Left kidney (tissue), 2 donors: ENCODE results near the gene TBC1D21. TPM values are rescaled to one million over a fixed set of nuclear protein-coding genes. Genes with fewer than 3 reads are reported as not detected.

Experiments used
- DNase-seq: peaks from one replicate; pipeline ENCODE4 v3.0.0-alpha.2; 2013
- polyA plus RNA-seq: library from polyadenylated mRNA; unstranded; fragments of 120-200 nt; gene quantifications from one replicate; pipeline ENCODE4 v1.2.1, GENCODE V29; 2013; ENCODE audit not compliant: insufficient read length

TBC1D21 gene
- polyA plus RNA-seq, 1 donor, result not detected

DNA sequence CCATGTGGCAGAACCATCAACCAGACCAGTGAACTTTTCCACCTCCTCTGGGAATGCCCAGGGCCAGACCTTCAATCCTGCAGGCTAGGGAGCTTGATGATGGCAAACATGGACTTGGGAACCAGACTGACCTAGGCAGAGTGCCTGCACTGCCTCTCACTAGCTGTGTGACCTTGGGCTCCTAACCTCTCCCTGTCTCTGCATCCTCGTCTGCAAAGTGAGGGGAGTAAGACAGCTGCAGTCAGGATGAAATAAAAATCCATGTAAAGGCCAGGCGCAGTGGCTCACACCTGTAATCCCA lies 35.4 kb downstream of the TBC1D21 start:
- DNase-seq, result no peak

DNA sequence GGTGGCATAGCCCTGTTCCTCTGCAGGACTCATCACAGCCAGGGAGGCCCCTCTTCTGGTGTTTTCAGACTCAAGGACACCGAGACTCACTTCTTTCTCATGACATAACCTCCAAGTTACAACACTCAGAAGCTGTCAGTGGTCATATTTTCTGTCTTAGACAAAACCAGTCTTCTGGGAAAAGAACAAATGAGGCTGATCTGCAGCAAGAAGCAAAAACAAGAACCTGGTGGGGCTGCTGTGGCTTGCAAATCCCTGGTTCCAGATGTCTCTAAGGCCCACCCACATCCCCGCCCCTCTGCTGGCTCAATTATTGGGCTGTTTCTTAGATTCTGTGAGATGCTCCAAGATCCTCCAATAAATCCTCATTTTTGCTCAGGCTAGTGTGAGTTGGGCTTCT lies 36.3 kb downstream of the TBC1D21 start:
- no peak for DNase-seq

DNA sequence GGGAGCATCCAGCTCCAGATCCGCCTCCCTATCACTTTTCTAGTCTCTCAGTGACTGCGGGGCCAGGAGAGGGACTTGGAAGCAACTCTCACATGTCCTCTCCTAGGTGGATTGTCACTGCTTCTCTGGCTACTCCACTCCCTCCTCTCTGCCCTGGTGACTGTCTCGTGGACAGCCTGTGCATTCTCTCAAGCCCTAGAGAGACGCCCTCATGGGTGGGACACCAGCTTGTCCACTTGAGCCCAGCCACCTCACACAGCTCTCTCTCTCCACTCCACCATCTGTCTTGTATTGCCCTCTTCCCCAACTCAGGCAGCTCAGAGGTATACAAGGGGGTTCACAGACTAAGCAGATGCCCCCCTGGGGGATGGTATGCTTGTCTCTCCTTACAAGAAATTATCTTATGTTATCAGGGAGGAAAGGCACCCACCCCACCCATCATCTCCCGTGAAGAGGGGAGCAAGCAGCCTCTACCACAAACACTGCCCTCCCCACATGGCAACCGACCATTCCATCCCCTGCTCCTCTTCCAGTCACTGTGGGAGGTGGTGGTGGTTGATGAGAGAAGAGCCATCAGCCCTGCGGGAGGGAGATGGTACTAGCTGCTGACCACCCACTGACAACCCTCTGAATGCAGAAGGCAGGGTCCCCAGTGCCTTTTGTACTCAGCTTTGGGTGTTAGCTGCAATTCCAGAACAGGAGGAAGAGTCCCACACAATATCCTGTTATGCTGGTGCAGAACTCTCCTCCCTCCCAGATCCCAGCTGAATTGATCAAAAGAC lies 37.3 kb downstream of the TBC1D21 start:
- DNase-seq, result no peak

DNA sequence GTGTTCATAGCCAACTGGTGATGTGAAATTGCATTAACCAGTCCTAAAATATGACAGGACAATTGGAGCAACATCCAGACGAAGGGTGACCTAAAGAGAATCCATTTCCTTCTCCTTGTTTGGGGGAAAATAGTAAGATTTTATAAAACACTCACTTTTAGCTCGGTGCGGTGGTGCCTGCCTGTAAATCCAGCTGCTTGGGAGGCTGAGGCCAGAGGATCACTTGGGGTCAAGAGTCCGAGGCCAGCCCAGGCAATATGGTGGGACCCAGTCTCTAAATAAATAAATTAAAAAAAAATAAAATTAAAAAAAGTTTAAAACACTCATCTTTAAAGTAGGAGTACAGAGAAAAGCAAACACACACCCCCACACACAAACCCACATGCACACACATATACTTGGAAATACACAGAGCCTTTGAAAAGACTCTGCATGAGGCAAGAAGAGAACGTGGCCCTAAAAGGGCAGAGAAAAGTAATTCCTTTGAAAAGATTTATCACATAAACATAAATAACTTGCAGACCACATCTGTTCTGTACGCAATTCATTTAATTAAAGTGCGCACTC lies 38.7 kb downstream of the TBC1D21 start:
- DNase-seq, result no peak

DNA sequence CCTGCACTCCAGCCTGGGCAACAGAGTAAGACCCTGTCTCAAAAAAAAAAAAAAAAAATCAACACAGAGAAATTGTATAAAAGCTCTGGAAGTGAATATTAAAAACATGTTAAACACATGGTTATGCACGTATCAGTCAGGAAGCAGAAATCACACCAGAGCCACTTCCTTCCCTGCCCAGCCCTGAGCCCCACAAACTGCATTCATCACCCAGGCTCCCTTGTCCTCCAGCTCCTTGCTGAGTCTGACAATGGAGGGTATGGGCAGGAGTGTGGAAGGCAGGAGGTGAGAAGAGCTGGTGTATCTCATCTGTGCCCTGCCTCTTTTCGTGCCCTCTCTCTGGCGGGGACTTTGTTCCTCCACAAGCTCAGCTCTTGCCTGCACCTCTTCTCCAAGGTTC lies 40.8 kb downstream of the TBC1D21 start:
- no peak for DNase-seq

DNA sequence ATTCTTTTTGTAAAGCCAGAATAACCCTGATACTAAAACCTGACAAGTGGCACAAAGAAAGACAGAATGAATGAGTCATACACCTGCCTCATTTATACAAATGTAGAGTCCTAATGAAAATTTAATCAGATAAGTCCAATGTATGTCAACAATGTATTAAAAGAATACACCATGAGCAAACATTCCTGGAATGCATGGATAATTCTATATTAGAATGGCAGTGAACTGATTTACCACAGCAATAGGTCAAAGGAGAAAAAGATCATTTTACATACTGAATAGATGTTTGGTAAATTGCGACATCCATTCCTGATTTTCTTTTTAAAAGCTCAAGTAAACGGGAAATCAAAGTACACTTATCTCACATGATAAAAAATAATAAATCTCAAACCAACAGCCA lies 41.7 kb downstream of the TBC1D21 start:
- DNase-seq, result no peak

DNA sequence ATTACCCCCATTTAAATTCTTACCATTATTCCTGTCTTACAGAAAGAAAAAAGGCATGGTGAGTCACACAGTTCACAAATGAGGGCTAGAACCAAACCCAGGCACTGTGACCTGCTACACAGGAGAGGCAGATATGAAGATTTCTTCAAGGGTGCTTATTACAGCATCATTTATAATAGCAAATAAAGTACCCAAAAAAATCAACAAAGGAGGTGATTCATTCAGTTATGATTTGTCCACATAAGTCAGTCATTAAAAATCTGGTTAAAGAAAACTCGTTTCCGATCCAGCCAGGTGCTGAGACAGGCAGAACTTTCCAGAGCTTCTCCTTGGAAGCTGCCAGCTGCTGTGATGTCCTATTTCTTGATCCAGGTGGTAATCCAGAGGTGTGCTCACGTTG lies 45.4 kb downstream of the TBC1D21 start:
- DNase-seq, result no peak

DNA sequence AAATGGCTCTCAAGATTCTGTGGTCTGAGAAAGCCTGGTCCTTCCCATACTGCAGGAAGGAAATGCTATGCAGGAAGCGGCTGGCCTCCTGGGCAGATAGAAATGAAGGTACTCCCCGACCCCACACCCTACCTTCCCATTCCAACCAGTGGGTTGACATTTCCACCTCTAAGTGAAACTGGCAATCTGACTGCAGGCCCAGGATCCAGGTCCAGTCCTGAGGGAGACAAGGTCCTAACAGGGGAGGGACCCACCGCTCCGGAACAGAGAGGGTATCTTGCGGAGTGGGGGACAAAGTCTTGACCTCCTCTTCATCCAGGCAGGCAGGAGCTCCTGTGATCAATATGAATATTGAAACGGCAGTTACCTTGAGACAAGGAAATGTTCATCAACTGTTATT lies 46.3 kb downstream of the TBC1D21 start:
- DNase-seq, result no peak

DNA sequence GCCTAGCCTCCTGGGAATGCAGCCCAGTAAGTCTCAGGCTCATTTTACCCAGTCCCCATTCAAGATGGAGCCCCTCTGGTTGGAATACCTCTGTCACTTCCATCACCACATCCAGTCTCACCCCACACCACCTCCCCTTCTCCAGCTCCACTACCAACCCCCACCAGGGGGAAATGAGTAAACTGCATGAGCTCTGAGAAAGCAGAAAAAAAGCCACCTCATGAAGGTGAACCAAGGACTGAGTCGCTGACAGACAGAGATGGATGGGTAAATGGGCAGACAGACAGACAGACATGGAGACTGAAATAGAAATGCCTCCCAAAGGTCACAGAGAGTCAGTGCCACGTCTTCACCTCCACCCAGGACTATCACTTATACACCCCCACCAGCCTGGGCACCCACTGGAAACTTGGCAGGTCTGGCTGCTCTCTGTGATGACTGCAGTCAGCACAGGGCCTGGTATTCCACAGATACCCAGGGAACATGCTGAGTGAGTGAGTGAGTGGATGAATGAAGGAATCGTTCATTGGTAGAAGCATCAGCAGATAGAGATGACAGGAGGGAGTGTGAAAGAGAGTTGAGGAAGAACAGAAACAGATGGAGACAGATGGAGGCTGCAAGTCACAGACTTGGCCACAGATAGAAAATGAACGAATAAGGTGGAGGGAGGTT lies 48.0 kb downstream of the TBC1D21 start:
- DNase-seq, result no peak

DNA sequence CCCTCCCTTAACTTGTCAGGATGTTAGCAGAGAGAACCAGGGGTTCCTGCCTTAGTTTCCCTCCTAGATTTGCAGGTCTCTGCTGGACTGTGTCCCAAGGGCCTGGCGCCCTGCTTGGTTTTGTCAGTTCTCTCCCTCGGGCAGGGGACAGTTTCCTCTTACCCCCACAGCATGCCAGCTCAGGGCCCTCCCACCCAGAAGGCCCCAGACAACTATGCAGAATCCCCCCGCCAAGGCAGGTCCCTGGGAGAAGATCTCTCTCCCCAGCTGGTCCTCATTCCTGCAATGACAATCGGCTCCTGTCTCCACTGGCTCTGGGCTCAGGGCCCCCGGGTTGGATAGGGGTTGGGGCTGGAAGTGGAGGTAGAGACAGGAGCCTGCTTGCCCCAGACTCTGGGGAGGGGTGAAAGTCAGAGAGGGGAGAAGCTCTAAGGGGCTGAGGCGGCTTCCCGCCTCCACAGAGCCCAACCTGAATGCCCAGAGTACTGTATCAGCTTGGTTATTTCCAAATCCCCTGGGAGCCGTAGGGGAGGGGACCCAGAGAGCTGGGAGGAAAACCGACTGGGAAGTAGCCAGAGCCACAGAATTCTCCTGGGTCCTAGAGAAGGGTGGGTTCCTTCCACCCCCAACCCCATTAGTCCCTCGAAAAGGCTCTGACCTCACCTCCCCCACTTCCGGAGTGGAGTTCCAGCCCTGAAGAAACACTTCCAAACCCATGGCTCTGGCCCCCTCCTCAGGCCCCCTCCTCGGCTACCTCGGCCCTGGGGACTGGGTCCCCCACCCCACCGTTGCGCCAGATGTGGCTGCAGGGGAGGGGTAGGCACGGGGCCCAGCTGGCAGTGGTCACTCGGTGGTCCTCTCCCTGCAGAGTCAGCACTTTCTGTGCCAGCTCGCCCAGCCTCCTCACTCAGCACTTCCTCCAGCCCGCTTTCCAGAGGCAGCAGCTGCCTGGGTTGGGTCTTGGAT lies 49.1 kb downstream of the TBC1D21 start:
- peak; percentile 63 for DNase-seq

DNA sequence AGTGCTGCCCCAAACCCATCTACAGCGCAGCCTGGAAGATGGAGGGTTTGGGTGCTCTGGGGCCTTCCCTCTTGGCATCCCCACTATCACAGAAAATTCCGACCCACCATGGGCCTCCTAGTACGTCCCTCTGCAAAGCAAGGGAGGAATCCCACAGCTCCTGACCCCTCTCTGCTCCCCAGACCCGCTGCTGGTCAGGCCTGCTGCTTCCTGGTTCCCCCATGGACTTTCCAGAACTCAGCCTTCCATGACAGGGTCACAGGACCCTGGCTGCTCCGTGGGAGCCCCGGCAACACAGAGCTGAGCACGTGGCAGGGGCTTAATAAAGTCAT lies 49.8 kb downstream of the TBC1D21 start:
- no peak for DNase-seq

DNA sequence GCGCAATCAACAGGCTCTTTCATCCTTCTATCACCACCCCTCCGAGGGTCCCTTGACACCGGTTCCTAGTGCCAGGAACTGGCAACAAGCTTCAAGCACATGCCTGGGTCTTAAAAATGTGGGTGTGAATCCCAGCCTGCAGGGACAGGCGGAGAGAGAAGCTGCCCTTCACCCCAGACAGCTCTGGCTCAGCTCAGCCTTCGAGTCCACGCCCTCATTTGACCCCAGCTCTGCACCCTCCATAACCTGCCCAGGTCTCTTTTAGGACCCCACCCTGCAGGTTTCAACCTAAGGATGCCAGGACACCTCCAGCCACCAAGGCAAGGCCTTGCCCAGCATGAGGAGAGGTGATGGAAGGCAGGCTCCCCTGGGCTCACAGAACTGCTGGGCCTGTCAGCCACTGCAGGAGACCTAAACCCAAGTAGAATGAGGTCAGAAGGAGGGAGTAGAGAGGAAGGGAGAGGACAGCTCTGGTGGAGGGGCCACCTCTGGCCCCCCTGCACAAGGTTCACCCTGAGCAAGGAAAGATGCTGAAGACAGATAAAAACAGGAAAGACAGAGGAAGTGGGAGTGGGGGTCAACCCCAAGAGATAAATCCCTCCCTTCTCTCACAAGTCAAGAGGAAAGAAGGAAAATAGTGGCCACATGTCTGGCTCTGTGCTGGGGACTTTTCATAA lies 50.3 kb downstream of the TBC1D21 start:
- no peak for DNase-seq

DNA sequence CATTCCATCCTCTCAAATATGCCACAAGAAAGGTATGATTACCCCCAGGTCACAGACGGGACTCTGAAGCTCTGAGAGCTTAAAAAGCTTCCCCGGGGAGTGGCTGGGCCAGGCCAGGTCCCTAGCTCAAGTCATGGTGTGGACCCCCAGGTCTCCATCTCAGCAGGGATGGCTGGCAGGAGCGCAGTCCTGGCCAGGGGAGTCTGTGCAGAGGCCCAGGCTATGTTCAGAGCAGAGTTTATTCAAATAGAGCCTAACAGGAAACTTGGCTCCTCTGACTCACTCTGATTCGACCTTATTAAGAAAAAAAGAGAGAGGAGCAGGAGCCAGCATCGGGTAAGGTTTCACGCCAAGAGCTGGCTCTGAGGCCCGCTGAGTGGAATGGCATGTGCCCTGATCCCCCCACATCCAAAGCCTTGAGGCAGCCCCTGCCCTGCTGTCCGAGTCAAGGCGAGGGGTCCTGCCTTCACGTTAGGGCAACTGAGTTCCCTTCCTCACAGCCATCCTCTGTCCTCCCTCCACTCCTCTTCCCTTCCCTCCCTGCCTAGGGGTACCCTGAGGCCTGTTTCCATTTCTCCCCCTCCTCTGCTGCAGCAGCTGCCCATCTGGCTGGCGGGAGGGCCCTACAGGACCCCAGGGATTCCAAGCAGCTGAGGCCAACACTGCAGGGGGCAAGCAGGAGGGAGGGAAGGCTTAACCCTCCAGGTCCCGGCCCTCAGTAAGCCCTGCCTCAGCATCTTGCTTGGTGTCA lies 51.0 kb downstream of the TBC1D21 start:
- DNase-seq, result no peak

DNA sequence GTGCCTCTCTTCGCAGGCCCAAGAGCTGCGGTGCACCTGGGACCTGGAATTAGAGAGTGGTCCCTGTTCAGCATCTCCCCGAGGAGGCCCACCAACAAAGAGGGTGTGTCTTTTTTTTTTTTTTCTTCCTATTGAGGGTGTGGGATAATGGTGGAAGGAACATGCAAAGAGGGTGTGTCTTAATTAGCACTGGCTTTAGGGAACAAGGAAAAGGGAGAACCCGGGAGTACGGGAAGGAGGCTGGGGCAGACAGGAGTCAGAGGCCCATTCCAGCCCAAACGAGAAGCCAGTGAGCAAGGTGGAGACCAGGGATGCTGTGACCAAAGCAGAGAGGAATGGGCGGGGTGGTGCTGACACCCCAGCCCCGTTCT lies 52.5 kb downstream of the TBC1D21 start:
- no peak for DNase-seq

DNA sequence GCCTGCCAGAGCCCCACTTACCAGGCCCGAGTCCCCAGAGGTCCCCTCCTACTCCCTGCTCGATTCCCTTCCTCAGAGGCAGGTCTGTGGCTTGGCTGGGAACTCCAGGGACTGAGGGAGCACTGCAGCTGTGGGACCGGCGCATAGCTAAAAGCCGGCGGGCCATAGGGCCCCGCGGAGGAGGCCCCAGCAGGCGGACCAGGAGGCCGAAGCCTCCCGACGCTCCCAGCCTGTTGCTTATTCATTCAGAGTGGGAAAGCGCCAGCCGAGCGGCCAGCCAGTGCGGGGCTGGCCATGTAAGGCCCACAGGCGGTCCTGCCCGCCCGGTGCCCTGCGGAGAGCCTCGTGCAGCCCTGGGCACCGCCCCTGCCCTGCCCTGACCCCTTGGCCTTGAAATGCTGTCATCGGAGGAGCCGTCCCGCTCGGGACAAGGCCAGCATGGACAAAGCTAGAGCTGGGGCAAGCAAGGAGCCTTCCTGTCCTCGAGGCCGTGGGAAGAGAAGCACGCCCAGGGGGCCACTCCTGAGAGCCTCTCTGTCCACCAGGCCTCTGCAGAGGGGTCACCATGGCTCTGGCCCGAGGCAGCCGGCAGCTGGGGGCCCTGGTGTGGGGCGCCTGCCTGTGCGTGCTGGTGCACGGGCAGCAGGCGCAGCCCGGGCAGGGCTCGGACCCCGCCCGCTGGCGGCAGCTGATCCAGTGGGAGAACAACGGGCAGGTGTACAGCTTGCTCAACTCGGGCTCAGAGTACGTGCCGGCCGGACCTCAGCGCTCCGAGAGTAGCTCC lies 53.0 kb downstream of the TBC1D21 start, which contains the start of gene LOXL1:
Gene LOXL1 (plus strand): TSS at position 244 of the 784 bp plus-strand sequence. CDS start 322 bp downstream, at position 566.
- DNase-seq, result peak; percentile 75

DNA sequence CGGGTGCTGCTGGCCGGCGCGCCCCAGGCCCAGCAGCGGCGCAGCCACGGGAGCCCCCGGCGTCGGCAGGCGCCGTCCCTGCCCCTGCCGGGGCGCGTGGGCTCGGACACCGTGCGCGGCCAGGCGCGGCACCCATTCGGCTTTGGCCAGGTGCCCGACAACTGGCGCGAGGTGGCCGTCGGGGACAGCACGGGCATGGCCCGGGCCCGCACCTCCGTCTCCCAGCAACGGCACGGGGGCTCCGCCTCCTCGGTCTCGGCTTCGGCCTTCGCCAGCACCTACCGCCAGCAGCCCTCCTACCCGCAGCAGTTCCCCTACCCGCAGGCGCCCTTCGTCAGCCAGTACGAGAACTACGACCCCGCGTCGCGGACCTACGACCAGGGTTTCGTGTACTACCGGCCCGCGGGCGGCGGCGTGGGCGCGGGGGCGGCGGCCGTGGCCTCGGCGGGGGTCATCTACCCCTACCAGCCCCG lies 53.7 kb downstream of the TBC1D21 start:
- DNase-seq, result peak; percentile 43

DNA sequence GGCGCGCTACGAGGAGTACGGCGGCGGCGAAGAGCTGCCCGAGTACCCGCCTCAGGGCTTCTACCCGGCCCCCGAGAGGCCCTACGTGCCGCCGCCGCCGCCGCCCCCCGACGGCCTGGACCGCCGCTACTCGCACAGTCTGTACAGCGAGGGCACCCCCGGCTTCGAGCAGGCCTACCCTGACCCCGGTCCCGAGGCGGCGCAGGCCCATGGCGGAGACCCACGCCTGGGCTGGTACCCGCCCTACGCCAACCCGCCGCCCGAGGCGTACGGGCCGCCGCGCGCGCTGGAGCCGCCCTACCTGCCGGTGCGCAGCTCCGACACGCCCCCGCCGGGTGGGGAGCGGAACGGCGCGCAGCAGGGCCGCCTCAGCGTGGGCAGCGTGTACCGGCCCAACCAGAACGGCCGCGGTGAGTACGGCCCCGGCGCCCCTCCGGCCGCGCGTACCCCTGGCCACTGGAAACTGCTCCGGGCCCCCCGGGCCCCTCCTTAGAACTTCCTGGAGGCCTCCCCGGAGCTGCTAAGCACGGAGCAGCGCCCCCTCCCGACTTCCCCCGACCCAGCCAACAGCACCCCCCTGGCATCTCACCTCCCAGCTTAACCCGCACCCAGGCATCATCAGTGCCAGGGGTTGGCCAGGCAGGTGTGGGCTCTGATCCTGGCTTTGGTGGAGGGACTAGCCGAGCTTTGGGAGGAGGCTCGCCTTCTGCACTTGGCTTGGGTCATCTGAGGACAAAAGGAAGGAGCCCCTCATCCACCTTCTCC lies 54.3 kb downstream of the TBC1D21 start:
- peak; percentile 57 for DNase-seq

DNA sequence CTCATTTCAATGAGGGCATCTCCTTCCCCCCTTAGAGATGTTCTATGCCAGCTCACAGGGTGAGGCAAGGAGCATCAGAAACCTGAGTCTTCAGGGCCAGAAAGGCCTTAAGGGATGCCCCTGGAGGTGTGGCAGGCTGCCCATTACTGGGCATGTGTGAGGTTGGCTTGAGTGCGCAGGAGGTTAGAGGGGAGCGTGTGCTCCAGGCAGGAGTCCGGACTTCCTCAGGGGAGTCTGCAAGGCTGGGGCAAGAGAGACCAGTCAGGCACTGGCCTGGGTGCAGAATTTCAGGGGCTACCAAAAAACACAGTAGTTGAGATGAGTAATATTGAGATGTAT lies 54.8 kb downstream of the TBC1D21 start:
- DNase-seq, result no peak

DNA sequence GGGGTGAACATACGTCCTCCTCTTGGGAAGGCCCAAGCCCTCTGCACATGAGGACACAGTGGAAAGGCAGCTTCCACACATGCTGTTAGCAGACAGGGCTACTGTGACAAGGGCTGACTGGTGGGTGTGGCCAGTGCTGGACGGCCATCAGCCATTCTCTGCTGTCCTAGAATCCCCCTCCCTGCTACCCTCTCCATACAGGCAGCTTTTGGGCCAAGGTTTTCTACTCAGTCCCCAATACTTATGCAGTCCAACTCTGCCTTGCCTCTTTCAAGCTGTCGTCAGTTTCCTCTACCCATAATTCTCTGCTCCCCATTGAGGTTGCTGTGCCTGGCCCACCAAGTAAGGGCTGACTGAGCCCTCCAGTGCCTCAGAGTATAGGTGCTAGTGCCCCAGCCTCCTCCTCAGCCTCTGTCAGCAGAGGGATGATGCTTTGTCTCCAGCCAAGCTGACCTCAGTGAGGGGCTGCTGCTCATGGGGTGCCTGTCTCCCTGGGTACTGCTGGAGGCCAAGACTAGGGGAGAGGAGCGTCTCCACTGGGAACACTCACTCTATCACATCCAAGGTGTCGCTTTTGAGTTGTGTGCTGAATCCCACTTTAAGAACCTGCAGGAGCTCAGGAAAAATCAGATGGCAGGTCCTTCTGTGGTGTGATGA lies 55.7 kb downstream of the TBC1D21 start:
- no peak for DNase-seq
